Brain pericyte (primary cell): ENCODE results near the gene PDE10A.
"Not testable (repeated sequence)": the region's sequence is repeated elsewhere in the genome, so short reads cannot be mapped to it uniquely, and the experiment has no call there.

Experiments used
- DNase-seq: peaks from one replicate; pipeline ENCODE4 v3.0.0-alpha.2; 2012; ENCODE audit warnings: low read depth, low spot score

Gene PDE10A

DNA sequence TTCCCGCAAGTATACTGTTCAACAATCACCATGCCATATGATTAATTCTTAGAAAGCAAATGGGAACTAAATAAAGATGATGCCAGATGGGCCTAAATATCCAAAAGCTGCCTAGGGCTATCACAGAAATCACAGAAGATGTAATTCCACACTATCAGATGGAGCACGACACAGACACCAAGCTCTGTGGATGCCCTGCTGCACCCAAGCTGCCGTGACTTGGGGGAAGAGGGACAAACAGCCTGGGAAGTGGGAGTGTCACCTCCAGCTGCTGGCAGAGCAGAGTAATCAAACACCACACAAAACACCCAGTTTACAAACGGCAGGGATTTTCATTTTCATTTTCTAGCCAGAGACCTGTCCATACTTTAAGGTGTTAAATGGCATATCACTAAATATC lies 35.7 kb downstream of the PDE10A start:
- no peak for DNase-seq

DNA sequence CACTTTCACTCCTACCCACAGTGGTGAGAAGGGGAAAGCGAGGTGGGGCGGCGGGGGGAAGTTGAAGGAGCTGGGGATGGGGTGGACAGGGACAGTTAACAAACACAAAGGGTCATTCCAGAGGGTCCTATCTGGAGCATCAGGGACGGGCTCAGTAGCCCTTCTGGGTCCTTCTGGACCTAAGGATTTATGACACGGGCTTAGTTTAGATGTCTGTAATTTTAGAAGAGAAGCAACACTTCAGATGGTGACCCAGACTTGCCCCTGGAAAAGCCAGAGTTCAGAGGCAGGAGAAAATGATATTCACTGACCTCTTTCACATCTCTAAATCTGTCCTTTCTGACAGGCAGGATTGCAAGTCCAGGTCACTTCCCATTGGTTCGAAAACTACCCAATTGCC lies 36.3 kb downstream of the PDE10A start:
- no peak for DNase-seq

DNA sequence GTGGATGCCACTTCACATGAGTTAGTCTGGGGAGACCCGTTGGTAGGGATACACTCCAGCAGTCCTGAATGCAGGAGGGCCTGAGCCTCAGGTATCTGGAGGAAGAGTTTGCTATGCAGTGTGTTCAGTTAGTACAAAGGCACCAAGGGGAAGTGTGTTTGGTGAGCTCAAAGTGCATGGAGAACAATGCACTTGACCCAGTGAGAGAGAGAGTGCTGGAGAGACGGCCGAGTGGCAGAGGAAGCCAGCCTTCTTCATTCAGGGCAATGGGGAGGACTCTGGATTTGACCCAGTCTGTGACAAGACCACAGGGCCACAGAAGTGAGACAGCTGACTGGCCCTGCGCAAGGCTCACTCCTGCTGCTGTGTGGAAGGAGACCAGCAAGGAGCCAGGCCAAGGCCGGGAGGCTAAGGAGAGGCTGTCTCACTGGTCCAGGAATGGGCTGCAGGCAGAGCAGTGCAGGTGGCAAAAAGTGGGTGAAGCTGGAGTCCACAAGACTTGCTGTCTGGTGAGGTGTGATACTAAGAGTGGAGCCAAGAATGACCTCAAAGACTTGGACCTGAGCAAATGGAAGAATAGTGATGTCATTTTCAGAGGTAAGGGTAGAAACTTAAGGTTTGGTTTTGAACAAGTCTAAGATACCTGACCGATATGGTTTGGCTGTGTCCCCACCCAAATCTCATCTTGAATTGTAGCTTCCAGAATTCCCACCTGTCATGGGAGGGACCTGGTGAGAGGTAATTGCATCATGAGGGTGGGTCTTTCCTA lies 38.0 kb downstream of the PDE10A start:
- DNase-seq = no peak

DNA sequence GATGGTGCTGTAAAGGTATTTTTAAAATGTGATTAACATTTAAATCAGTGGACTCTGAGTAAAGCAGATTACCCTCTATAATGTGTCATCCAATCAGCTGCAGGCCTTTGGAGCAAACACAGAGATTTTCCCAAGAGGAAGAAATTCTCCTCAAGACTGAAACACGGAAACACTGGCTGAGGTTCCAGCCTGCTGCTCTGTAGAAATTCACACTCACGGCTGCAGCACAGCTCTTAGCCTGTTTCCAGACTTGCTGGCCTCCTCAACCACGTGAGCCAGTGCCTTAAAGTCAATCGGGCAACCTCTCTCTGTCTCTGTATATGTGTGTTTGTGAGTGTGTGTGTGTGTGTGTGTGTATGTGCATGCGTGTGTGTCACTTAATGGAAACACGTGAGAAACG lies 41.1 kb downstream of the PDE10A start:
- DNase-seq = no peak

DNA sequence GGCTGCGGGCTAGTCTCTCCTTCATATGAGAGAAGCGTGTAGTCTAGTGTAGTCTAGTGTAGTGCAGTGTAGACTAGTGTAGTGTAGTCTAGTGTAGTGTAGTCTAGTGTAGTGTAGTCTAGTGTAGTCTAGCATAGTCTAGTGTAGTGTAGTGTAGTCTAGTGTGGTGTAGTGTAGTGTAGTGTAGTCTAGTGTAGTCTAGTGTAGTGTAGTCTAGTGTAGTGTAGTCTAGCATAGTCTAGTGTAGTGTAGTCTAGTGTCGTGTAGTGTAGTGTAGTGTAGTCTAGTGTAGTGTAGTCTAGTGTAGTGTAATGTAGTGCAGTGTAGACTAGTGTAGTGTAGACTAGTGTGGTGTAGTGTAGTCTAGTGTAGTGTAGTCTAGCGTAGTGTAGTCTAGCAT lies 44.1 kb downstream of the PDE10A start:
- not testable (repeated sequence) for DNase-seq

DNA sequence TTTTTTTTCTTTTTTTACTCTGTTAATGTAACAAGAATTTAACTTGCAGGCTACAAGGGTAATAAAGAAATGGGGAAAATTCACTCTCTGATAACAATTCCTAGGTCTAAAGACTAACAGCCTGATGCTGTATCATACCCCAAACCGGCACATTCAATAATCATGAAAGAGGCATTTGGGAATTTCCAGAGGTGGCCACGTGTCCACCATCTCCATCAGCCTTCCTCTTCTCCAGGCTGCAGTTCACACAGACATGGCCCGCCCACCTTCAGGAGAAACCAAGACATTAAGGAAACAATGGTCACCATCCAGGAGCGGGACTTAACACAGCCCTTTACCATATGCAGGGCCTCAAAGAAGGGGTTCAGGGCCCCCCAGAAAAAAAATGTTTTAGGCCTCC lies 44.8 kb downstream of the PDE10A start:
- no peak for DNase-seq

DNA sequence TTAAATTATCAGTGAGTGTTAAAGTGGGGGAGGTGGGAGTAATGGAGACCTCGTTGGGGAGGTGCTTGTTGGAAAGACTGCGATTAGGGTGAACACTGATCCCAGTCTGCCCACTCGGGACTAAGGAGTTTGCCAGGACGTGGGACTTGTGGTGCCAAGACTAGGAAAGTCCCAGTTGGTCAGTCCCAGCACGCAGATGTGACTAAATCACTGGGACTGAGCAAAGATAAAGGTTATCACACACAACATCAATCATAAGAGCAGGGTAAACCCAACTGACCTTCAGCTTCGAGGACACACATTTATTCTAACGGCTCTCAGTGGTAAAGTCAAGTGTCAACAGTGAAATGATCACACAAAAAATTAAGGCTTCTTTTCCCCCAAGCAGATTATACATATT lies 45.5 kb downstream of the PDE10A start:
- no peak for DNase-seq

DNA sequence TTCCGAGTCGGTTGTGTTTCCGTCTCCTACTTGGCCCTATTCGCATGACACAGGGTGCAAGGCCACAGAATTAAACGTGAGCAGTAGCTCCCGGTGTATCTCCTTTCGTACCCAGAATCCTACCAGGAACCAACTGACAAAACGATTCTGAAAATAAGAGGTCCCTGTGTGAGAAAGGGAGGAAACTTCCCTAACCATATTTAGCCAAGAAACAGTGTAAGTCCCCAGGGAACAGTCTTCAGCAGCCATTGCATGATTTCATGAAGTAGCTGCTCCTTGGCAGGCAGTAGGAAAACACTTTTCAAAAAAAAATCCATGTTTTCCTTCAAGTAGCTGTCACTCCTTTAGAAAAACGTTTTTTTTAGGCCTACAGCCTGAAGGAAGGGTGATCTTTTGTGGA lies 46.9 kb downstream of the PDE10A start:
- peak; percentile 58 for DNase-seq

DNA sequence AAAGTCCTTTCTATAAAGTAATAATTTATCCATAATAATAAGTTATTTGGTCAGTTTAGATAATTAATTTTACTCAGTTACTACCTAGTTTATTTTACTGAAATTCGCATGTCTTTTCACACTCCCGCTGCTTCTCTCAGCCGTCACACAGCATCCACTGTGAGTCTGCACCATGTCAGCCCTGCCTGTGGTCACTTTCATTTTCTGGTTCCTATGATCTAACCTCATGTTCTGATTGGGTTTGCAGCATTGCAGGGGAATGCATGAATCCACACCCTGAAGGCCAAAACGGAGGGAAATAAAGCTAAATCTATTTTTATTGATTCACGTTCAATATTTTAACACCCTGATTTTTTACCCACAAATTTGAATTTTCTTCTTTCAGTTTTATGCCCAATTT lies 47.4 kb downstream of the PDE10A start:
- no peak for DNase-seq

DNA sequence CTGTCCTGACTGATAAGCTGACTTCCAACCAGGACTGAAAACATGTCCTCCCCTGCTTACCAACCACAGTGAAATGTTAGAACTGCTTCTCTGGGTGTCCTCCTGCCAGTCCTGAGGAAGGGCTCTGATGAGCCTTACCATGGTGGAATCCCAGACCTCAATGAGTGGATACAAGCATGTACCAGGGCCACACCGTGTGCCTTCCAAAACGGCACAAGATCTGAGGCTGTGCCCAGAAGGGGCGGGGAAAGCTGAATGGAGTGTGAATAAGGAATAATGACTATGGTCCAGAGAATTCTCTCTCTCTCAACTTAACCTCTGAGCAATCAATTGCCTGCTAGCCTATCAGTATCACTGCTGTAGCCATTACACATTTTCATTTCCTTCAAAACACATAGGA lies 51.7 kb downstream of the PDE10A start:
- no peak for DNase-seq

DNA sequence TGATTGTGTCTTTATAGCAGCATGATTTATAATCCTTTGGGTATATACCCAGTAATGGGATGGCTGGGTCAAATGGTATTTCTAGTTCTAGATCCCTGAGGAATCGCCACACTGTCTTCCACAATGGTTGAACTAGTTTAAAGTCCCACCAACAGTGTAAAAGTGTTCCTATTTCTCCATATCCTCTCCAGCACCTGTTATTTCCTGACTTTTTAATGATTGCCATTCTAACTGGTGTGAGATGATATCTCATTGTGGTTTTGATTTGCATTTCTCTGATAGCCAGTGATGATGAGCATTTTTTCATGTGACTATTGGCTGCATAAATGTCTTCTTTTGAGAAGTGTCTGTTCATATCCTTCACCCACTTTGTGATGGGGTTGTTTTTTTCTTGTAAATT lies 54.5 kb downstream of the PDE10A start:
- DNase-seq = not testable (repeated sequence)

DNA sequence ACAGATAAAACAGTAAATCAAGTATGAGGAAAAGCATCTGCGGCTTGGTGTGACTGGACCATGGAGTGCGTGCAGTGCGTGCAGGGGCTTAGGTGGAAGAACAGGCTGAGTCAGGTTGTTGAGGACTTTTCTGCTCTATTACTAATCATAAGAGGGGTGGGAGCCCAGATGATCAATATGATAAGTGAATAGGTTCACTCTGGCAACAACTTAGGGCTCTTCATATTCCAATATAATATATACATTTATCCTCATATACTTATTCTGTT lies 56.4 kb downstream of the PDE10A start:
- no peak for DNase-seq

DNA sequence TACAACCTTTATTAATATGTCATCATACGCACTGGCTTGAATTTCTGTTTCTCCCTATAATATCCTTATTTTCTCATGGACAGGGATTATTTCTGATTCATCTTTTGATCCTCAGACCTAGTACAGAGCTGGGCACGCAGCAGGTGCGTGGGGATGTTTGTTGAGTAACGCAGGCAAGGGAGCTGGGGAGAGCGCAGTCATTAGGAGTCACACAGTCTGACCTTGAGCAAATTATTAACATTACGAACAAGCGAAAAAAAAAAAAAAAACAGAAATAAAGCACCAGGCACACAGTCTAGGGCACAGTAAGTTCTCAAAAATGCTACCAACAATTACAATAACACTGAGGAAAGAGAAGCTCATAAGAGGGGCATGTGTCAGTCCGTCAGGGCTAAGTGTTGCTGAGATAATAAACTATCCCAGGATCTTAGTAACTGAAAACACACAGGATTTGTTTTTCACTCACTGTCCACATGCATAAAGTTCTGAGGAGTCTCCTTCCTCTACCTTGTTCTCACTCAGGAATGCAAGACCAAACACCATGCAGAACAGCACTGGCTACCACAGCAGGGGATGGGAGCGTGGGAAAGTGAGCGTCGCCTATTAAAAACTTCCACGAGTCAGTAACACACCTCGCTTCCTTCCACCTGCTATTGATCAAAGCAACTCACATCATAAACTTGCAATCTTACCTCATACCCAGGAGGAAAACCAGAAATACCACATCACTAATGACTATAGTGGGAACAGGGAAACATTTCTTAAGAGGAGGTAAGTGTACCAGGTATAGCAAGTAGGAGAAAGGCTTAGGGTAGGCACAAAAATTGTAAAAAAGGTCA lies 56.9 kb downstream of the PDE10A start:
- no peak for DNase-seq

DNA sequence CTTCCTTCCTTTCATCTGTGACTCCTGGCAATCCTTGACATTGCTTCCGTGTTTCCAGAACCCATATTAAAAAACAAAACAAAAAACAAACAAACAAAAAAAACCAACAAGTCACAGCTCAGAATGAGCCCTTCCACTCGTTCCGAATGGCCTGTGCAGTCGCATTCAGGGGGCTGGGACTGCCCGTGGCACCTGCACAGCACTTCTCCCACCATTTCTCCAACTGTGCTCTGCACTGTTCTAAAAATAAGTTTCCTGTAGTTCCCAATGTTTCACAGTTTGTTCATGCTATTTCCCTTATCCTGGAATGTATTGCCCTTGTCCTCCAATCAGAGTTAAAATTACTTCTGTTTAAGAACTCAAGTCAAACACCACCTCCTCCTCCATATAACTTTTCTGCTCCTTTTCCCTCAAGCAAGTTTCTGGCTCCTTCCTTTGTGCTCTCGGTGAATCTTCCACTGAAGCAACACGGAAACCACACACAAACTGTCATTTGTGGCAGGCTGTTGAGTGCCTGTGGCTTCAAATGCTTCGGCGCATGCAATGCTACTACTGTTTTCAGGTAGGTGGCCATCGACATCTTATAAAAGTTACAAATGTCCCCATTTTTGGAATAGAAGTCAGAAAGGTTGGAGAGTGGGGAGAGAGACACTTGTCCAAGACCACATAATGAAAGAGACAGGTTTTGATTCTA lies 57.7 kb downstream of the PDE10A start:
- DNase-seq = no peak

DNA sequence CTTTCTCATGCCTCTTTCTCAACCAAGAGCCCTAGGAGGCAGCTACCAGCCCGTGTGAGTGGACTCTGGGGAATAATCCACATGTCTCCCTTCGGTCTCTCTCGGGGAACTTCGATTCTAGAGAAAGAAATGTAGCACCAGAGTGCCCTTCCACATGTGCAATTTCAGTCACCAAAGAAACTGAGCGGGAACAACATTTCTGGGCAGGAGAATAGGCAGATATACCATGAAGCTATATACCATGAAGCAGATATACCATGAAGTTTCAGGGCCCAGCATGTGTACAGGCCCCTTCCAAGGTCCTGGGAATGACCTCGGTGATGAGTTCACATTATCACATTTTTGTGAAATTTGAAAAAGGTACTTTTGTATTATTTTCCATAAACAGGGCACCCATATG lies 60.8 kb downstream of the PDE10A start:
- DNase-seq = no peak

DNA sequence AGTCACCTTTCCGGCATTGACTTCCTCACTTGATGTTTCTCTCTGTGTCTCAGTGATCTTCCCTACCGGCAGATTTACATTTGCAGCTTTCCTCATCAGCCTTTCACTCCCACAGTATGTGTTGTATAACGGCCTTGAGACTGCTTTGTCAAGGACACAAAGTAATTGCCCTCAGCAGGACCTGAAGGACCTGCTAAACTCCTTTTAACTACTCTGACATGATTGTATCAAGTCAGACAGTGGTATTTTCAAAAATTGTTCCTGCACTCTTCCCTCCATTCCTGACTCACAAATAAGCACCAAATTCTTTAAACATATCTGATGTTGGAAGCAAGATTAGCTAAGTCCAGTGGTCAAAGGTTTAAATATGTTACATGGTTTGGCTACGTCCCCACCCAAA lies 62.4 kb downstream of the PDE10A start:
- no peak for DNase-seq

DNA sequence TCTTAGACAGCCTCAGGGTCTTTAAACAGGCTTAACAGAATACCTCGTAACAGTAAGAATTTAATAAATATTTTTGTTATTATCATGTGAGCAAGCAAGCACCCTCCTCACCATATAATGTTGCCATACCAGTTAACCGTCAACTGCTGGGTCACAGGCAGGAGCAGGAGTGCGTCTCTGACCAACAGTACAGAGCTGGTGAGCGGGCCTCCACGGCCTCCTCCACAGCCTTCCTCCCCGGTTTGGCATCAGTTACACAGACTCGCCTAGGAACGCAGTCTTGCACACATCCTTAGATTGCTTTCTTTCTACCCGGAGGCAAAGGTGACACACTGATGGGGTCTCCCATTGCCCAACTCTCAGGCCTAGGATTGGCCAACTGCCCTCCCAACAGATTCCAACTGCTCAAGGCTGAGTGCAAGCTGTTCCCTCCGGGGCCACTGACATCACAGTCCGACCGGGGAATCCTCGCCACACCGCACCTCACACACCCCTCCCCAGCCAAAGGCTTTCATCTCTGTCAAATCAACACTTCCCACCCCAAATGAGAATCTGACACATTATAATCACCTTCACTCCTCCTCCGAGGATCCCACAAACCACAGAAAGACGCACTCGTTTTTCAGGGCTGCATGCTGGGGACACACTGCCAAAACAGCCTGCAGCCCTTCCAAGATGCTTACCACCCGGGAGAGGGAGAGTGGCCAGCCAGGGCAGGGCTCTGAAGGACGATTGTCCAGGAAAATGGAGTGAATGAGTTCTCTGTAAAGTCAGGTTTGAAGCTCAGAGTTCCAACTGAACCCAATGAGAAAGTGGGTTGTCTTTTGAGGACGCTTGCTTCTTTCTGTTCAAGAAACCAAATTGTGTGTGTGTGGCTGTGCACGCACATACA lies 63.2 kb downstream of the PDE10A start:
- DNase-seq = no peak

DNA sequence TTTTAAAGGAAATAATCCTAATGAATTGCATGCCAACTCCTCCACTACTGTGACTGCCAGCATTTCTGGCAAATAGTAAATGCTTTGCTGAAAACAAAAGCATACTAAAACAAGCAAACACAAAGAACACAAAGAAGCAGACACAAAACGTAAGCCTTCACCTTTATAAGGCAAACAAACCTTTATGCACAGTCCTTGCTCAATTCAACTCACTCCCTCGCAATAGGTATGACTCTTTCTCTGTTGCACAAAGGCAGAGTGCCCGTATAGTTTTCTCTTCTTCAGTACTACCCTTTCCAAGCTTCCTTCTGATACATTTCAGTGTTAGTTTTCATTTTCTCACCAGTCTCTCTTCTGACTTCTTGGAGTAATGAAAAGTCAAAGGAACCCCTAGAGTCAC lies 63.9 kb downstream of the PDE10A start:
- DNase-seq = no peak

DNA sequence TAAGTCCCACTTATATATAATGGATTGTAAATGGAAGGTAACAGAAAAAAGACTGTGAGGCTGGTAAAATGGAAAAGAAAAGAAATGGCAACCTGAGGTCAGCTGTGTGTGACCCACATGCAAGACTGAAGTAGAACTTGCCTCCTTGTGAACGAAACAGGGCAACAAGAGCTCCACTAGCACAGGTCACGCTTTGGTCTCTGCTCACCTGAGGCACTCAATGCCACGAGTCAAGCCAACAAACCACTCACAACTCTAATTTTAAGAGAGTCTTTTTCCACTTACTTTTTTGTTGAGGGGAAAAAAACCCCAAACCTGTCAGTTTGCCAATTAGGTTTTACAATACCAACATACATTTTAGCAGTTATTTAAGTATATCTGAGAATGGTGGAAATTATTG lies 65.2 kb downstream of the PDE10A start:
- DNase-seq = no peak

DNA sequence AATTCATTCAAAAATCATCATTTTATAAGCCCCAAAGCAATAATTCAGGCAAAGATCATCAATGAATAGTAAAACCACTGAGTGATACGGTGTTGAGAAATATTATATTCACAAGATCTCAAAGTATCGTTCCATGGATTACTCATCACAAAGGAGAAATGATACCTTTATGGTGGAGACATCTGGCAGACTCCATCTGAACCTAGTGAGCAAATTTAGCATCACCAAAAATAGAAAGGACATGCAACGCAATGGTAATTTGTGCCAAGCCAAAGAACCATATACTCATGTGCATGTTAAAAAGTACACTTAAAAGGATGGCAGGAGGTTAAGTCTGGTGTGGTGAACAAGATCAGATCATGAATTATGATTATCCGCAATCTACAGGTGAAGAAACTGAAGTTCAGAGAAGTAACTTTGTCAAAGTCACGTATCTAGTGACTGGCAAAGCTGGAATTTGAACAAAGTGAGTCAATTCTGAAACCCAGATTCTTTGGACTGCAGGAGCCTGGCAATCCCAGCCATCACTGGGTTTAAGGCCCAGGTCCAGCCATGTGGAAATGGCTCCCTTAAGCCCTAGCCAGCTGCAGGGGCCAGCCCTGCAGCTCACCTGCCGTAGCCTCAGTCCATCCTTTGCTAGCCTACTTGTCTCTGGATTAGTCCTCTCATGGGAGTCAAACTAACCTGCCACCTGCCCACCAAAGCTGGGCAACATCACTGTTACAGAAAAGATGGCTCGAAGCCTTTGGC lies 68.3 kb downstream of the PDE10A start:
- DNase-seq = no peak

DNA sequence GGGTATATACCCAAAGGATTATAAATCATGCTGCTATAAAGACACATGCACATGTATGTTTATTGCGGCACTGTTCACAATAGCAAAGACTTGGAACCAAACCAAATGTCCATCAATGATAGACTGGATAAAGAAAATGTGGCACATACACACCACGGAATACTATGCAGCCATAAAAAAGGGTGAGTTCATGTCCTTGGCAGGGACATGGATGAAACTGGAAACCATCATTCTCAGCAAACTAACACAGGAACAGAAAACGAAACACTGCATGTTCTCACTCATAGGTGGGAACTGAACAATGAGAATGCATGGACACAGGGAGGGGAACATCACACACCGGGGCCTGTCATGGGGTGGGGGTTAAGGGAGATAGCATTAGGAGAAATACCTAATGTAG lies 70.1 kb downstream of the PDE10A start:
- DNase-seq = not testable (repeated sequence)
